Fibroblast of lung (primary cell): Measurements from ENCODE around the gene PLEKHA7.

ENCODE experiments used
- CTCF ChIP-seq, 2 donors: IDR thresholded peaks in 1 of 2; conservative IDR thresholded peaks in 1 of 2; 1 replicate in 1 of 2; 2 replicates in 1 of 2; pipeline ENCODE4 v1.5.1; 2011 to 2012; ENCODE audit warnings: low read length in 2 of 2, control low read depth in 1 of 2, inconsistent platforms in 1 of 2, low read depth in 1 of 2, mild to moderate bottlenecking in 1 of 2
- EZH2 ChIP-seq: IDR thresholded peaks from 2 replicates; pipeline ENCODE4 v1.5.1; 2012; ENCODE audit warnings: low read length, control low read depth, mild to moderate bottlenecking; ENCODE audit errors: missing control alignments

GRCh38 chr11:16759857-16760508 lies 254.2 kb downstream of the PLEKHA7 start:
- TF ChIP-seq EZH2 (no peak), CTCF (conservative IDR thresholded peaks at IDR 0.05 in 1 of 2, IDR thresholded peaks at IDR 0.05 in 1 of 2; ENCODE audit: low read depth in 1 of 2, low read length in 2 of 2) (no peak)
